HL-60 (cell line): Measurements from ENCODE around the gene EXOC4.

Experiments used
- DNase-seq, 2 experiments: peaks; one replicate each; pipeline ENCODE4 v3.0.0-alpha.2; 2010 to 2020; ENCODE audit warnings: low read depth in 1 of 2, low spot score in 1 of 2
- H3K27ac ChIP-seq: fragments of 250-450 bp; sonication (Bioruptor Pico); replicated peaks from 2 replicates; pipeline ENCODE4 v1.5.1; 2020; ENCODE audit warnings: mild to moderate bottlenecking, moderate library complexity
- H3K27me3 ChIP-seq: fragments of 250-450 bp; sonication (Bioruptor Pico); 2 replicates; pipeline ENCODE4 v1.5.1; 2021; ENCODE audit warnings: mild to moderate bottlenecking, moderate library complexity; ENCODE audit not compliant: insufficient read depth, poor library complexity, severe bottlenecking
- H3K4me3 ChIP-seq: replicated peaks from 2 replicates; pipeline ENCODE4 v1.5.1; 2011; ENCODE audit warnings: mild to moderate bottlenecking, control low read depth, low read length; ENCODE audit not compliant: insufficient read depth
- CTCF ChIP-seq: IDR thresholded peaks from one replicate; pipeline ENCODE4 v1.5.1; 2011; ENCODE audit warnings: low read length, control low read depth, inconsistent platforms; ENCODE audit not compliant: insufficient read depth
- GABPA ChIP-seq: IDR thresholded peaks from 2 replicates; pipeline ENCODE4 v1.6.1; 2012; ENCODE audit warnings: low read depth
- POLR2AphosphoS5 ChIP-seq: IDR thresholded peaks from 2 replicates; pipeline ENCODE4 v1.6.1; 2012; ENCODE audit warnings: low read depth
- SPI1 ChIP-seq: IDR thresholded peaks from 2 replicates; pipeline ENCODE4 v1.6.1; 2012; ENCODE audit warnings: low read depth, mild to moderate bottlenecking, borderline replicate concordance
- TF ChIP-seq, protein P1 (sequence below): IDR thresholded peaks from 2 replicates; pipeline ENCODE4 v1.6.1; 2012; ENCODE audit warnings: low read depth; ENCODE audit not compliant: insufficient replicate concordance

The EXOC4 gene

GRCh38 chr7:133609806-133610205 lies 356.9 kb downstream of the EXOC4 start:
- no peak for DNase-seq
- no peaks in the 10 kb centered on the region for H3K27me3 ChIP-seq
- H3K4me3 ChIP-seq: no peak overlapping the region
- no peak overlapping the region for H3K27ac ChIP-seq
- TF ChIP-seq CTCF (no peak), POLR2AphosphoS5 (no peak), SPI1 (no peak), GABPA (no peak)
- TF ChIP-seq, protein P1, sequence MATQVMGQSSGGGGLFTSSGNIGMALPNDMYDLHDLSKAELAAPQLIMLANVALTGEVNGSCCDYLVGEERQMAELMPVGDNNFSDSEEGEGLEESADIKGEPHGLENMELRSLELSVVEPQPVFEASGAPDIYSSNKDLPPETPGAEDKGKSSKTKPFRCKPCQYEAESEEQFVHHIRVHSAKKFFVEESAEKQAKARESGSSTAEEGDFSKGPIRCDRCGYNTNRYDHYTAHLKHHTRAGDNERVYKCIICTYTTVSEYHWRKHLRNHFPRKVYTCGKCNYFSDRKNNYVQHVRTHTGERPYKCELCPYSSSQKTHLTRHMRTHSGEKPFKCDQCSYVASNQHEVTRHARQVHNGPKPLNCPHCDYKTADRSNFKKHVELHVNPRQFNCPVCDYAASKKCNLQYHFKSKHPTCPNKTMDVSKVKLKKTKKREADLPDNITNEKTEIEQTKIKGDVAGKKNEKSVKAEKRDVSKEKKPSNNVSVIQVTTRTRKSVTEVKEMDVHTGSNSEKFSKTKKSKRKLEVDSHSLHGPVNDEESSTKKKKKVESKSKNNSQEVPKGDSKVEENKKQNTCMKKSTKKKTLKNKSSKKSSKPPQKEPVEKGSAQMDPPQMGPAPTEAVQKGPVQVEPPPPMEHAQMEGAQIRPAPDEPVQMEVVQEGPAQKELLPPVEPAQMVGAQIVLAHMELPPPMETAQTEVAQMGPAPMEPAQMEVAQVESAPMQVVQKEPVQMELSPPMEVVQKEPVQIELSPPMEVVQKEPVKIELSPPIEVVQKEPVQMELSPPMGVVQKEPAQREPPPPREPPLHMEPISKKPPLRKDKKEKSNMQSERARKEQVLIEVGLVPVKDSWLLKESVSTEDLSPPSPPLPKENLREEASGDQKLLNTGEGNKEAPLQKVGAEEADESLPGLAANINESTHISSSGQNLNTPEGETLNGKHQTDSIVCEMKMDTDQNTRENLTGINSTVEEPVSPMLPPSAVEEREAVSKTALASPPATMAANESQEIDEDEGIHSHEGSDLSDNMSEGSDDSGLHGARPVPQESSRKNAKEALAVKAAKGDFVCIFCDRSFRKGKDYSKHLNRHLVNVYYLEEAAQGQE: no peak

- no peaks in the 10 kb centered on the region for H3K27me3 ChIP-seq
- no peak for DNase-seq
- no peak for TF ChIP-seq POLR2AphosphoS5
- TF ChIP-seq GABPA: no peak
- no peak for TF ChIP-seq SPI1
- TF ChIP-seq, protein P1: no peak
- no peak for TF ChIP-seq CTCF
- no peak overlapping the region for H3K4me3 ChIP-seq
- no peak overlapping the region for H3K27ac ChIP-seq
Measured at GRCh38 chr7:133611955-133612354, 359.1 kb downstream of the EXOC4 start.

GRCh38 chr7:133613250-133613790 lies 360.4 kb downstream of the EXOC4 start:
- no peak for DNase-seq
- TF ChIP-seq POLR2AphosphoS5: no peak
- TF ChIP-seq GABPA: no peak
- no peak for TF ChIP-seq SPI1
- no peak for TF ChIP-seq CTCF
- TF ChIP-seq, protein P1: no peak
- Histone ChIP-seq H3K27ac (no peak overlapping the region), H3K4me3 (no peak overlapping the region), H3K27me3 (no peaks in the 10 kb centered on the region)
